BE2C (cell line): ENCODE data around the gene MTMR6.

ENCODE experiments used
- DNase-seq: peaks from one replicate; pipeline ENCODE4 v3.0.0-alpha.2; 2020
- H3K27me3 ChIP-seq: fragments of 250-450 bp; sonication (Bioruptor Pico); 2 replicates; pipeline ENCODE4 v1.5.1; 2020; ENCODE audit warnings: mild to moderate bottlenecking
- H3K36me3 ChIP-seq: fragments of 250-450 bp; sonication (Bioruptor Pico); 2 replicates; pipeline ENCODE4 v1.5.1; 2020; ENCODE audit warnings: mild to moderate bottlenecking
- H3K4me1 ChIP-seq: fragments of 250-450 bp; sonication (Bioruptor Pico); 2 replicates; pipeline ENCODE4 v1.5.1; 2020
- H3K4me3 ChIP-seq: 2 replicates; pipeline ENCODE4 v1.5.1; 2011; ENCODE audit warnings: low read depth, low read length
- H3K9me3 ChIP-seq: fragments of 250-450 bp; sonication (Bioruptor Pico); 2 replicates; pipeline ENCODE4 v1.5.1; 2020
- TF ChIP-seq, protein P1 (sequence below): IDR thresholded peaks from 2 replicates; pipeline ENCODE4 v1.5.1; 2012; ENCODE audit warnings: mild to moderate bottlenecking, low read depth, low read length

MTMR6 gene

DNA sequence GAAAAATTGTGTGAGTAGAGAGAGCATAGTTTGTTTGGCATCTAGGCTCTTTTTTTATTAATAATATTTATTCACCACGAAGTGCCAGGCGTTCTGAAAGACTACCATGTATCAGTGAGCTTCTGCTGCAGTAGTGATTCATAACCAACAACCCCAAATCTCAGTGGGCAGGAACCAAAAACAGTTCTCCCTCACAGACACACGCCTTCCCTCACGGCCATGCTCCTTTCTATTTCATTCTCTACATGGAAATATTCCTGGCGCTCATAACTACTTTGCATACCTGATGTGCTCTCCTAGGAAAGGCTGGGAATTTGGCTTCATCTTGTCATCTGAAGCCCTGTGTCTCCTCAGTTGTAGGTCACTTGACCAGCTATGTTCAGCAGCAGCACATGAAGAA is 88.6 kb downstream of the MTMR6 start:
- TF ChIP-seq, protein P1, sequence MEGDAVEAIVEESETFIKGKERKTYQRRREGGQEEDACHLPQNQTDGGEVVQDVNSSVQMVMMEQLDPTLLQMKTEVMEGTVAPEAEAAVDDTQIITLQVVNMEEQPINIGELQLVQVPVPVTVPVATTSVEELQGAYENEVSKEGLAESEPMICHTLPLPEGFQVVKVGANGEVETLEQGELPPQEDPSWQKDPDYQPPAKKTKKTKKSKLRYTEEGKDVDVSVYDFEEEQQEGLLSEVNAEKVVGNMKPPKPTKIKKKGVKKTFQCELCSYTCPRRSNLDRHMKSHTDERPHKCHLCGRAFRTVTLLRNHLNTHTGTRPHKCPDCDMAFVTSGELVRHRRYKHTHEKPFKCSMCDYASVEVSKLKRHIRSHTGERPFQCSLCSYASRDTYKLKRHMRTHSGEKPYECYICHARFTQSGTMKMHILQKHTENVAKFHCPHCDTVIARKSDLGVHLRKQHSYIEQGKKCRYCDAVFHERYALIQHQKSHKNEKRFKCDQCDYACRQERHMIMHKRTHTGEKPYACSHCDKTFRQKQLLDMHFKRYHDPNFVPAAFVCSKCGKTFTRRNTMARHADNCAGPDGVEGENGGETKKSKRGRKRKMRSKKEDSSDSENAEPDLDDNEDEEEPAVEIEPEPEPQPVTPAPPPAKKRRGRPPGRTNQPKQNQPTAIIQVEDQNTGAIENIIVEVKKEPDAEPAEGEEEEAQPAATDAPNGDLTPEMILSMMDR: no peak
- Histone ChIP-seq H3K9me3 (no peaks in the 10 kb centered on the region), H3K27me3 (no peaks in the 10 kb centered on the region; the same call in 1 of the 2 replicates), H3K36me3 (no peaks in the 10 kb centered on the region), H3K4me3 (no peak overlapping the region), H3K4me1 (no peaks in the 10 kb centered on the region)
- no peak for DNase-seq

DNA sequence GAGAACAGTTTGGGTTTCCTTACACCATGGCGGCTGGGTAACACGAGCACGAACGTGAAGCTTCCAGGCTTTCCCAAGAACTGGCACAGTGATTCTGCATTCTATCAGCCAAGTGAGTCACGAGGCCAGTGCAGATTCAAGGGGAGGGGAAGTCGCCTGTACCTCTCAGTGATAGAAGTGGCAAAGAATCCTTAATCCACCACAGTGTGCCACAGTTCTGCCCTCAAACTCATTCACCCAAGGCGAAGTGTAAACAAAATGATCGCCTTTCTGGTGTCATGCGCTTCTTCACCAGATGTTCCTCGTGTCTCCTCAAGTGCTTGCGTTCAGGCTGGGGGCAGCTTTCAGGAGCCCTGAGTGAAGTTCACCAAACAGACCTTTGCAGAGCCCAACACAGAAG is 90.3 kb downstream of the MTMR6 start:
- H3K4me3 ChIP-seq: no peak overlapping the region
- H3K4me1 ChIP-seq: no peaks in the 10 kb centered on the region
- no peaks in the 10 kb centered on the region for H3K27me3 ChIP-seq
- no peak for DNase-seq
- no peaks in the 10 kb centered on the region for H3K36me3 ChIP-seq
- H3K9me3 ChIP-seq: no peaks in the 10 kb centered on the region
- TF ChIP-seq, protein P1: no peak
